ENCODE measurements around the gene TSC22D2. TPM values are rescaled to one million over a fixed set of nuclear protein-coding genes. Genes with fewer than 3 reads are reported as not detected.

The TSC22D2 gene
- total and polyA plus RNA-seq, 10 of the 15 experiments (the other 5 are each of a cell fraction or from before 2014, with no cell fraction given), result 7.4 to 19.4 (median 10.9) TPM

GRCh38 chr3:150411106-150411460, 3.0 kb downstream of the TSC22D2 start:
- no peaks in the 10 kb centered on the region for H3K27me3 ChIP-seq (replicated peaks in 1 of 2; ENCODE audit: control insufficient read depth in 2 of 2, insufficient read depth in 2 of 2, low read length in 1 of 2)
- no peak for TF ChIP-seq NFIC (IDR thresholded peaks at IDR 0.05; ENCODE audit: low read depth, low read length)
- no peak for TF ChIP-seq MYC (IDR thresholded peaks at IDR 0.05; ENCODE audit: insufficient read depth, insufficient read length, insufficient replicate concordance, low read length, severe bottlenecking)
- no peak for TF ChIP-seq CREM (IDR thresholded peaks at IDR 0.05; ENCODE audit: low read depth)
- TF ChIP-seq USF1 (IDR thresholded peaks at IDR 0.05; ENCODE audit: borderline replicate concordance, extremely low read length, insufficient read depth, low read depth, low read length), result no peak
- TF ChIP-seq STAT3 (IDR thresholded peaks at IDR 0.05; ENCODE audit: low read depth, low read length), result no peak
- no peak for TF ChIP-seq CEBPZ (IDR thresholded peaks at IDR 0.05; ENCODE audit: low read depth, low read length)
- no peak for TF ChIP-seq BMI1 (IDR thresholded peaks at IDR 0.05; ENCODE audit: borderline replicate concordance)
- no peak for TF ChIP-seq BRCA1 (IDR thresholded peaks at IDR 0.05; ENCODE audit: low read depth, low read length)
- TF ChIP-seq KDM1A (IDR thresholded peaks at IDR 0.05; ENCODE audit: borderline replicate concordance), result no peak
- no peak for TF ChIP-seq ZNF207 (IDR thresholded peaks at IDR 0.05; ENCODE audit: borderline replicate concordance)
- no peak for TF ChIP-seq E4F1 (IDR thresholded peaks at IDR 0.05; ENCODE audit: borderline replicate concordance, partially characterized antibody)
- TF ChIP-seq CBFB (IDR thresholded peaks at IDR 0.05; ENCODE audit: low read depth), result no peak
- TF ChIP-seq CREB1 (IDR thresholded peaks at IDR 0.05; ENCODE audit: low read depth), result no peak
- TF ChIP-seq CHD2 (IDR thresholded peaks at IDR 0.05; ENCODE audit: borderline replicate concordance, low read depth, low read length), result no peak
- TF ChIP-seq CHD4 (IDR thresholded peaks at IDR 0.05), result no peak
- no peak for TF ChIP-seq HSF1 (IDR thresholded peaks at IDR 0.05; ENCODE audit: low read depth, low read length)
- TF ChIP-seq RAD21 (IDR thresholded peaks at IDR 0.05; ENCODE audit: insufficient read depth, low read depth, low read length), result no peak

More at GRCh38 chr3:150411106-150411460, 3.0 kb downstream of the TSC22D2 start:
- in situ Hi-C loops (cut with MboI) (no loop called here), intact Hi-C loops (cut with micrococcal nuclease; ENCODE audit: unreplicated experiment) (loop anchor here (5.0 kb wide), 3 partner anchors 86 to 191 kb away; partner anchors contain the start of gene SELENOT)
- SMC1A ChIA-PET (ENCODE audit: uncharacterized antibody, unreplicated experiment), result interaction anchor here (0.8 to 7.0 kb wide), 18 partner anchors 8 to 443 kb away, joined by 3 to 50 read pairs (median 4); no protein-coding TSS in a partner anchor
- Histone ChIP-seq H3K4me1 (ENCODE audit: control insufficient read depth, insufficient read depth, low read length) (no peaks in the 10 kb centered on the region), H3K4me3 (peak overlapping the region; percentile 96), H3K36me3 (ENCODE audit: control insufficient read depth in 2 of 2, insufficient read depth in 2 of 2, low read length in 1 of 2) (no peaks in the 10 kb centered on the region), H3K4me2 (ENCODE audit: control insufficient read depth, insufficient read depth) (peak overlapping the region; percentile 82), H3K9ac (ENCODE audit: control insufficient read depth, insufficient read depth, low read length) (peak overlapping the region; percentile 92), H2AFZ (ENCODE audit: control insufficient read depth, low read depth, low read length) (no peak overlapping the region), H3K79me2 (ENCODE audit: control insufficient read depth, insufficient read depth, low read length) (peaks cover 74% of the 10 kb centered on the region), H4K20me1 (ENCODE audit: control insufficient read depth, insufficient read depth) (peaks cover 3% of the 10 kb centered on the region), H3K9me3 (replicated peaks; ENCODE audit: control insufficient read depth, insufficient read depth, low read length) (no peaks in the 10 kb centered on the region), H3K27ac (ENCODE audit: control insufficient read depth, insufficient read depth) (no peak overlapping the region; the same call in 1 of the 2 replicates)
- FAIRE-seq (no peak), ATAC-seq (no peak), DNase-seq (ENCODE audit: low read depth, low spot score) (no peak)
- RAD21 ChIA-PET (ENCODE audit: unreplicated experiment), result interaction anchor here (0.8 to 2.8 kb wide), 7 partner anchors 9 to 192 kb away, joined by 3 to 22 read pairs (median 4); partner anchors contain the start of gene SELENOT
- BruUV-seq (replicated peaks), result no TSS peak
- POLR2A ChIA-PET, result interaction anchor here (0.5 to 1.8 kb wide), 6 partner anchors 13 to 195 kb away, joined by 3 to 5 read pairs (median 5); partner anchors contain the start of gene SELENOT
- 7% methylated on average over 5 of the region's 5 CpGs for WGBS (ENCODE audit: insufficient coverage, insufficient replicate concordance, low lambda C conversion rate, missing lambda C conversion rate)
- CTCF ChIA-PET, result interaction anchor here (1.2 to 5.4 kb wide), 11 partner anchors 8 to 125 kb away, joined by 3 to 35 read pairs (median 5); no protein-coding TSS in a partner anchor

Measured in GM12878 (cell line).